Non-pigmented ciliary epithelial cell (primary cell): Measurements from ENCODE around the gene ADCK2.
"Not testable (repeated sequence)": the region's sequence is repeated elsewhere in the genome, so short reads cannot be mapped to it uniquely, and the experiment has no call there.

Source experiments
- DNase-seq: peaks from one replicate; pipeline ENCODE4 v3.0.0-alpha.2; 2010; ENCODE audit warnings: low read depth

ADCK2 gene

DNA sequence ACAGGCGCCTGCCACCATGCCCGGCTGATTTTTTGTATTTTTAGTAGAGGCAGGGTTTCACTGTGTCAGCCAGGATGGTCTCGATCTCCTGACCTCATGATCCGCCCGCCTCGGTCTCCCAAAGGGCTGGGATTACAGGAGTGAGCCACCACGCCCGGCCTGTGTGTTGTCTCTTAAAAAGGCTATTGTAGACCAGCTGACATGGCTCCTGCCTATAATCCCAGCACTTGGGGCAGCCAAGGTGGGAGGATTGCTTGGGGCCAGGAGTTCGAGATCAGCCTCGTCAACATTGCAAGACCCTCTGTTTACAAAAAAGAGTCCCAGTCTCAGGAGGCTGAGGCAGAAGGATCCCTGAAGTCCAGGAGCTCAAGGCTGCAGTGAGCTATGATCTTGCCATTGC lies 21.1 kb downstream of the ADCK2 start:
- DNase-seq, result not testable (repeated sequence)

DNA sequence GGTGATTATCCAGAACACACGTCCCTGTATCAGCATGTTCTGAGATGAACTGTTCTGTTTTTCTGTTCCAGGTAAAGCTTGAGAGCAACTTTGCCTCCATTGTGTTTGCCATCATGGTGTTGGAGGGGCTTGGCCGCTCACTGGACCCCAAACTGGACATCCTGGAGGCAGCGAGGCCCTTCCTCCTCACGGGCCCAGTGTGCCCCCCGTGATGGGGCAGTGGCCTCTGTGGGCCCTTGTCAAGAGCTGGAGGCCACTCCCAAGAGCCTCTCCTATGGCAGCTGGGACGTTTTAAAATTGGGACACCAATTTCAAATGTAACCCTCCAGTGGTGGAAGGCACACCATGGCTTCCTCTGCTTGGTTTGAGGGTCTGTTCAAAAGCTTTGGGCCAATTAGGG lies 21.8 kb downstream of the ADCK2 start:
- no peak for DNase-seq

DNA sequence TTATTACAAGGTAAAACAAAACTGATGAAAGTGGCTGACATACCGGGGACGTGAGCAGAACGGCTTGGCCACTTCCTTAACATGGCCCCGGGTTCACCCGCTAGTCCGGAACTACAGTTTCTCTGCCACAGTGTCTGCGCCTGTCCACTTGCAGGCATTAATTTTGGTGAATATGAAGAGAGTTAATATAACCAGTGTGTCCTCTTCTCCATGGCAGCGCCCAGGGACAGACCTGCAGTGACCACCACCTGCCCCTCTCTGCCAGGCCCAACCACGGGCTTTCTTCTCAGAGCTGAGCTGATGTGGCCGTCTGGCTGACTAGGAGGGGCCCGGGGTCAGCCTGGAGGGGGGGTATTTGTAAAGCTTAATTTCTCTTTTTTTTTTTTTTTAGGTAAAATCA lies 22.6 kb downstream of the ADCK2 start:
- no peak for DNase-seq

DNA sequence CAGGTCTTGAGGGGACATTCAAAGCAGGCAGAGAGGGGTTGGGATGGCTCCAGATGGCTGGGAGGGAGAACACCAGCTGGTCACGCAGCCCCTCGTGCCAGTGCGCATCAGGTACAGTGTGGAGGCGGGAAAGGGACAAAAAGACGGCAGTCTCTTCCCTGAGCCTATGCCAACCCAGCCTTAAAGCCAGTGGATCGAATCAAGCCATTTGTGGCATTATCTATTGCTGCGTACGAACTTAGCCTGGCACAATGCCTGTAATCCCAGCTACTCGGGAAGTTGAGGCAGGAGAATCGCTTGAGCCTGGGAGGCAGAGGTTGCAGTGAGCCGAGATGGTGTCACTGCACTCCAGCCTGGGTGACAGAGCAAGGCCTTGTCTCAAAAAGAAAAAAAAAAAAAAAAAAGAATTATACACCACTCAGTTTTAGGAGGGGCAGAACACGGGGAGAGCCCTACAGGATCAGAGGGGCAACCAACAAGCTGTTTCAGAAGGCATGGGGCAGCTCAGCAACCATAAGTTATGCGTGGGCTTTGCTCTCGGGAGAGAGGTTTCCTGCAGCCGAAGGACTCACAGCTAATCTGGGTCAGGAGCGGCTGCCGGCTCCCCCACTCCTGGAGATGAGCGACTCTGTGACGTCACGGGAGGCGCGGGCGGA lies 23.4 kb downstream of the ADCK2 start:
- DNase-seq, result peak; percentile 63

DNA sequence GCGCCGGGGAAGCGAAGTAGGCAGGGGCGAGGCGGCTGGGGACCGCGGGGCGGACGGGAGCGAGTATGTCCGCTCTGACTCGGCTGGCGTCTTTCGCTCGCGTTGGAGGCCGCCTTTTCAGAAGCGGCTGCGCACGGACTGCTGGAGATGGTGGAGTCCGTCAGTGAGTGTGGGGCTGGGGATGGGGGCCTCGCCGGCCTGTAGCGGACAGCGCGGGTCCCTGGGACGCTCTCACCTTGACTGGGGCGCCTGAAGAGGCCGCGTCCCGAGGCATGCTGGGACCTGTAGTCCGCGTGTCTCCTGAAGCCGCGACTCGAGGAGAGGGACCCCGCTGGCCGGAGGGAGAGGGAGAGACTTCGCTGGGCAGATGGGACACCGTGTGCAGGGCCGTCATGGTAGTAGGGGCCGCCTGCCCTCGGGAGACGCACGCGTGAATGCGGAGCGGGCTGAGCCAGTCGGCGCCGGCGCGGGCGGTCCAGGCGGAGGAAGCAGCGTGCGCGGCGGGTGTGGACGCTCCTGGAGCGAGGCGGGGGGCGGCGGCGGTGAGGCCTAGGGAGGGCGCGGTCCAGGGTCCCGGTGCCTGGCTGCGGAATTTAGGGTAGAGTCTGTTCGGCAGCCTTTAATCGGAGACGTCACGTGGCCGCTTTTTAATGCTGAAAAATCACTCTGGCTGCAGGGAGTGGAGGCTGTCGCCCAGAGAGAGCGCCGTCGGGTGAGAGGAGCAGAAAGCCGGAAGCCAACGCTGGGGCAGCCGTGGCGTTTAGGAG lies 24.1 kb downstream of the ADCK2 start, which contains the start of gene NDUFB2:
NDUFB2 (plus strand) TSS at position 29 of the 767 bp plus-strand sequence; CDS start at position 66, 37 bp downstream.
- DNase-seq, result peak; percentile 45

DNA sequence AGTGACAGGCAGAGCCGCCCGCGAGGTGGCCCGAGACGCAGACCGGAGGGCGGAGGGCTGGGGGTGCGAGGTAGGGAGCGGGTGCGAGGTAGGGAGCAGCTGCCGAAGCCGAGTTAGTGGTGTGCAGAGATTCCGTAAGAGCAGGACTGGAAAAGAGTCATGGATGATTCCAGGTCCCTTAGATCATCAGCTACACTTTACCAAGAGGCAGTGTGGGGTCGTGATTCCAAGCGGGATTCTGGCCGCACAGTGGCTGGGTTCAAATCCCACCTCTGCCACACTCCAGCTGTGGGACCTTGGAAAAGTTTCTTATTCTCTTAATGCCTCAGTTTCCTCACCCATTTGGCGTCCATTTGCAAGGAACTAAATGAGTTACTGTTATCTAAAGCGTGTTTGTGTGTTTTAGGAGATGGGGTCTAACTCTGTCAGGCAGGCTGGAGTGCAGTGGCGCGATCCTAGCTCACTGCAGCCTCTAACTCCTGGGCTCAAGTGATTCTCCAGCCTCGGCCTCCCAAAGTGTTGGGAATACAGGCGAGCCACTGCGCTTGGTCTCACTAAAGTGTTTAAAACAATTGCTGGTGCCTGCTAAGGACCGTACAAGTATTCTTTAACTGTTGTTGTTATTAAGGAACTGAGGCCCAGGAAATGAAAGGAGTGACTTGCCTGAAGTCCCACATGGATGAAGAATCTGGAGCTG lies 24.9 kb downstream of the ADCK2 start:
- peak; percentile 11 for DNase-seq

DNA sequence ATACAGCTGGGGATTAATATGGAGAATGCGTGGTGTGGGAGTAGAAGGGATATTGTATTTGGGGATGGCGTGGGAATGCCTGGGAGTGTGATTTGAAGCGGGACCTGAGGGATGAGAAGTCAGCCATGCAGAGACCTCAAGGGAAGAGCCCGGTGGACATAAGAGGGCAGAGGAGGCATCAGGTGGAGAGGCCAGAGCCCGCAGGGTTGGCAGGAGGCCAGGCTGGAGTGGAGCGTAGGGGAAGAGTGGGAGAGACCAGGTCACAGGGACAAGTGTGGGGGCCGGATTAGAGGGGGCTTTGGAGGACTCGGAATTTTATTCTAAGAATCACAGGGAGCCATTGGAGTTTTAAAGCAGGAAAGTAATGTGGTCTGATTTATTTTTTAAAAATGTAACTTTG lies 25.7 kb downstream of the ADCK2 start:
- DNase-seq, result no peak

DNA sequence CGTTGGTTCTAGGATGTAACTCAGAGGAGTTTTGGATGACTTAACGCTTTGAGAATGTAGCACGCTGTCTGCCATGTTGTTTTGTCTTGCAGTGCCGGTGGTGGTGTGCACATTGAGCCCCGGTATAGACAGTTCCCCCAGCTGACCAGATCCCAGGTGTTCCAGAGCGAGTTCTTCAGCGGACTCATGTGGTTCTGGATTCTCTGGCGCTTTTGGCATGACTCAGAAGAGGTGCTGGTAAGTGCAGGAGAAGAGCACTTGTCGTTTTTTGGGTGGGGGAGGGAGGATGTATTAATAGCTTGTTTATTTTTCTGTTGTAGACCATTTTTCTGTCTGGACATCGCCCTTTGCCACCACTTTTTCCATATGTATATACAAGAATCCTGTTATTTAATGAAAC lies 30.0 kb downstream of the ADCK2 start:
- no peak for DNase-seq

DNA sequence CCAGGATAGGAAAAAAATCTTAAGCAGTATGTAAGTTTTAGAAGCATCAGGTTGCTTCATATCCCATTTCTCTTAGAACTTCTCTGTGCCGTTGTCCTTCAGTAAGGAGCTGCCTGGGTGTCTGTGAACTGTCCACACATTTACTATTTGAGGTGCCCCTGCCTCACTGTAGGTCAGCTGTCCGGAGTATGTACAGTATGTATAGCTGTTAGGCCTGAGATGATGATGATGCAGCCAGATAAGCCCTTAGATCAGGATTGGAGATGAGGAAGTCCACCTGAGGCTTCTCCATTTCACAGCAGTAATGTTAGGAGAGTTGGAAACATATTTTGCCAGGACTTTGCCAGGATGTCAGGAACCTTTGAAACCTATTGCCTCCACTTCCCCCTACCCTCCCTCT lies 31.5 kb downstream of the ADCK2 start:
- DNase-seq, result no peak

DNA sequence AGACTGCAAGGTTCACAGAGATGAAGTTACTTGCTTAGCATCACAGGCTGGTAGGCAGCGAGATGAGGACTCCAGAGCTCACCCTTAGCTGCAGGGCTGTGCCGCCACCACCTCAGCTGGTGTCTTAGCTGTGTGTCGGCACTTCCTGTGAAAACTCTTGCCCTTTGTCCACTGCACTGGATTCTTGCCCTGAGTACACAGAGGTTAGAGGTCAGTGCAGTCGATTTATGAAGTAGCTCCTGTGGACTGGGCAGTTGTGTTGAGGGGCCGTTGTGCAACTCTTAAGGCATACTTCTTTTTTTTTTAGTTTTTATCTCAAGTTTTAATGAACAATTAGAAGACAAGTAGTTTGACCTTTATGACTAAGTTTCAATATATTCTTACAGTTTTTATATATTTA lies 34.4 kb downstream of the ADCK2 start:
- no peak for DNase-seq

DNA sequence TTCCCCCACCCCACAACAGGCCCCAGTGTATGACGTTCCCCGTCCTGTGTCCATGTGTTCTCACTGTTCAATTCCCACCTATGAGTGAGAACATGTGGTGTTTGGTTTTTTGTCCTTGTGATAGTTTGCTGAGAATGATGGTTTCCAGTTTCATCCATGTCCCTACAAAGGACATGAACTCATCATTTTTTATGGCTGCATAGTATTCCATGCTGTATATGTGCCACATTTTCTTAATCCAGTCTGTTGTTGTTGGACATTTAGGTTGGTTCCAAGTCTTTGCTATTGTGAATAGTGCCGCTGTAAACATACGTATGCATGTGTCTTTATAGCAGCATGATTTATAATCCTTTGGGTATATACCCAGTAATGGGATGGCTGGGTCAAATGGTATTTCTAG lies 36.0 kb downstream of the ADCK2 start:
- DNase-seq, result not testable (repeated sequence)

DNA sequence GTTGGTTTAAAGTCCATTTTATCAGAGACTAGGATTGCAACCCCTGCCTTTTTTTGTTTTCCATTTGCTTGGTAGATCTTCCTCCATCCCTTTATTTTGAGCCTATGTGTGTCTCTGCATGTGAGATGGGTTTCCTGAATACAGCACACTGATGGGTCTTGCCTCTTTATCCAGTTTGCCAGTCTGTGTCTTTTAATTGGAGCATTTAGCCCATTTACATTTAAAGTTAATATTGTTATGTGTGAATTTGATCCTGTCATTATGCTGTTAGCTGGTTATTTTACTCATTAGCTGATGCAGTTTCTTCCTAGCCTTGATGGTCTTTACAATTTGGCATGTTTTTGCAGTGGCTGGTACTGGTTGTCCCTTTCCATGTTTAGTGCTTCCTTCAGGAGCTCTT lies 39.6 kb downstream of the ADCK2 start:
- DNase-seq, result not testable (repeated sequence)

DNA sequence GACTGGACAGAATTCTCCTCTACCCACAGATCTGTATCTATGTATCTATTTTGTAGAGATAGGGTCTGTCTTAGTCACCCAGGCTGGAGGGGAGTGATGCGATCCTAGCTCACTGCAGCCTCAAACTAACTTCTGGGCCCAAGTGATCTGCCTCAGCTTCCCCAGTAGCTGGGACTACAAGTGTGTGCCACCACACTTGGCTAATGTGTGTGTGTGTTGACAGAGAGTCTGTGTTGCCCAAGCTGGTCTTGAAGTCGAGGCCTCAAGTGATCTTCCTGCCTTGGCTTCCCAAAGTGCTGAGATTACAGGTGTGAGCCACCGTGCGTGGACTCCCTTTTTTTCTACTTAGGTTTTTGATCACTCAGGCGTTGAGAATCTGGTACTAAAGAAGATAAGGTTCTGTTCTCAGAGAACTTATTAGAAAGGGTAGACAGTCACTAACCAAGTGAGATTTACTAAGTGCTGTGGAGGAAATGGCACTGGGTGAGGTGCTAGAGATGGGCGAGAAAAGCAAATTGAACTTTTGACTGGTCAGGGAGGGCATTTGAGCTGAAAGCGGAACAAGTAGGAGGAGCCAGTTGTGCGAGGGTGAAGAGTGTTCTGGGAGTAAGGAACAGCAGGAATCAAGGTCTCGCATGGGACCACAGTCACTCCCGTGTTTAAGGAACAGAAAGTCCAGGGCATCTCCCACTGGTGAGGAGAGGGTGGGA lies 41.7 kb downstream of the ADCK2 start:
- no peak for DNase-seq

DNA sequence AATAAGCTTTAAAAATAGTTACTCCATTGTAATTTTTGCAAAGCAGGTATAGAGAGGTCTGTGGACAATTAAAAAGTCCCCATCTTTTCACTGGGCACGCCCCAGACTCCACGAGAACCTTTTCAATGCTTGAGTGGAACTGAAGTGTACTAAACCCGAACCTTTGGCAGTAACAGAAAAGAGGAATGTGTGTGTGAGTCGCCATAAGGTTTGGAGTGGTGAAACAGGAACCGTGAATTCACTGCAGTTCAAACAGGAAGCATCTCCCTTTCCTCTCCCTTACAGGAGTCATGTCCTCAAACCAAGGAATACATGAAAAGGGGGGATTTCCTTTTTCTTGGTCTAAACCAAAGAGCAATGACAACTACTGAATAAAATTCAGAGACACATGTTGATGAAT lies 47.0 kb downstream of the ADCK2 start:
- DNase-seq, result no peak

DNA sequence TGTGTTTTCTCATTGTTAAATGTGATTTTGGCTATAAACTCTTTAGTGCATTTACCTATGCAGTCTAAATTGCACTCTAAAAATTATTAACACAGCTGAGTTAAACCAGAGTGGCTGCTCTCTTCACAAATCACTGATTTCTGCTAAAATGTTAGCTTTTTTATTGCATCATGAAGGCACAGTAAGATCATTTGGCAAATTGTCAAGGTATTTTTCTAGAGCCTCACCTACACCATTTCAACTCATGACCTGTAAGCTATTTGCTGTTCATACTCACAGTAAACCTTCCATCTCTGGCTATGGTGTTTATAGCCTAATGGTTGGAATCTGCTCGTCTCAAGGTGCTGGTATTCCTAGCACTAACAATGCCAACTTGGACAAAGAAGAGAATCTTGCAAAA lies 49.5 kb downstream of the ADCK2 start:
- DNase-seq, result no peak

DNA sequence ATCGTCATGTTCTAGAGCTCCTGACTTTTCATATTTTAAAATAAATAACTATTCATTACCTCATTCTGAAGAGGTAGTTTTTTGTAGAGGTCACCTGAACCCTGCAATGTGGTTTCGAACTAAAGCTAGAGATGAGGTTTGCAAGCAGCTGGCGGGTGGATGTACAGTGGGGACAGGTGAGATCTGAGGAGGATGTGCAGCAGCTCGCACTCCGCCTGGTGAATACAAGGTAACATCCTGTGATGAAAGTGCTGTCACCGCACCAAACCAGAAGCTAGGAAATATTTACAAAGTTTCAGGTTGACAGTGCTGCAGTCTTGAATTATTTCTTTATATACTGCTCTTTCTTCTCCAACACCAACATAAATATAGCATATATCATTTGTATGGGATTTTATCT lies 50.3 kb downstream of the ADCK2 start:
- no peak for DNase-seq

DNA sequence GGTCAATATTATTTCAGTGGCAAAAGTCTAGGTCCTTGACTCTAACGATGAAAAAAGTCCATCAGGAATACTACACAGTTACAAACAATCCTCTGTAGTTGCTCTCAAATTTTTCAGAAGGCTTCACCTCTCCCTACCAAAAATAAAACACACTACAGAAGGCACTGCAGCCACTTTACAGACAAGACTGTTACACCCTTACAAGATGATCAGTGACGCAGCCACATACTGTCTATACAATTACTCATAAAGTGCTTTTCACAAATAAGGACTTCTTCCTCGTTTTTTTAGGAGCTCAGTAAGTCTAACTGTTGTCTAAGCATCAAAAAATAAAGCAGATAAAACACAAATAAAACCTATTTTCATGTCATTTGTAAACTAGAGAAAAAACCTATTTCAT lies 50.8 kb downstream of the ADCK2 start:
- DNase-seq, result no peak

DNA sequence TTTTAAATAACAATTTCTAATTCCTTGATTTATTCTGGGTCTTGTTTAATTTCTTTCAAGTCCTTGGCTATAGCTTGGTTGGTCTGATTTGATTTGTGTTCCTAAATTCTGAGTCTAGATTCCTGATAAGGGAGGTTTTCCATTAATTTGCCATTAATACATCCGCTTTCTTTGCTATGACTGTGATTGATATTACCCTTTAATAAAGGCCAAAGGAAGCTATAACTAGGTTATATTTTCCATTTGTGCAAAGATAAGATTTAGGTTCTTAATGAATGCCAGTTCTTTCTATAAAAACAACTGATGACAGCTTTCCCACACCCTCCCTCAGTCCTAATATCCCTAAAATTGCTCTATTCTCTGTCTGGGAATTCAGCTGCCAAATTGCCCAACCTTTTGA lies 52.0 kb downstream of the ADCK2 start:
- DNase-seq, result no peak

DNA sequence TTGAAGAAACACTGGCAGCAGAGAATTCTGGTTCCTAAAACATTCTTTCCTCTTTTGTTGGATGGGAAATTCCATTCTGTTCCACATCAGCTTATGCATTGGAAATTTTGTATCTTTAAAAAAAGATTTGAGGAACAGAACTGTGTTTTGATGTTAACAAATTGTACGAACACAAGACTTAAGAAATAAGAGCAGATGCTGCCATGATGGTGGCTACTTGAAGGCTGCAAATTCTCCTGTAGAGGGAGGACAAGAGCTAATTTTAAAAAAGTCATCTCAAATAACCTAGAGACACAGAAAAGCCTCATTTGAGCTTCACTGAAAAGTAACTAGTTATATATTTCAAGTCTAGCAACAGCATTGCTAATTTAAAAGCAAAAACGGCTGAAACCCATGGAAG lies 53.5 kb downstream of the ADCK2 start:
- no peak for DNase-seq

DNA sequence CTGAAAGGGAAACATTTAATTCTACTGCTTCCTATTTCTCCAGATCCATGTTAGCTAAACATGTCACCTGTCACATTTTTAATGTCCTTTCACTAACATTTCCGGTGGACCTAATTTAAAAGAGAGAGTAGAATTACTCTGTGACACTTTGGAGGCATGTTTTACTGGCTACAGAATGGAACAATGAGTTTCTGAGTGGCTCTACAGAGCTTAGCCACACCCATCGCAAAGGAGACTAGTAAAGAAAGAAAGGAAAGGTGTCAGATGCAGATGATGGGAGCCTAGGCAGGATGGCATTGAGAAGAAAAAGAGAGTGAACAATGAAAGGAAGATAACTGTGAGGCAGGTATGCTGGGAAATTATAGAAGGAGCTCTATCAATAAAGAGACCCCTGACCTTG lies 59.7 kb downstream of the ADCK2 start:
- DNase-seq, result no peak

DNA sequence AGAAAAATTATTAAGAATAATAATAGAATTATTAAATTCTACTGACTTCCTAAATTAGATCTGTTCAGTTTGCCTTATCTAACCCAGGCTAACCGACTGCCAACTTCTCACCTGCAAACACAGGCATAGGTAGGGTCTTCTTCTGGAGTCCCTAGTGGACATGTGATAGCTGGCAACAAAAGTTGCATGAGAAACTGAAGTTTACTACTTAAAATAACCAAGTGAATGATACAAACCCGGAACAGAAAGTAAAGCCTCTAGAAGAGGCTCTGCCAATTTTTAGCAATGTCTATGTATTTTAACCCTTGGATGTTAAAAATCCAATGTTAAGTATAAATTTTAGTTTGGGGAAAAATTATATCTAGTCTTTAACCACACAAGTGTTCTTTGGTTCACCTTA lies 61.4 kb downstream of the ADCK2 start:
- DNase-seq, result no peak

DNA sequence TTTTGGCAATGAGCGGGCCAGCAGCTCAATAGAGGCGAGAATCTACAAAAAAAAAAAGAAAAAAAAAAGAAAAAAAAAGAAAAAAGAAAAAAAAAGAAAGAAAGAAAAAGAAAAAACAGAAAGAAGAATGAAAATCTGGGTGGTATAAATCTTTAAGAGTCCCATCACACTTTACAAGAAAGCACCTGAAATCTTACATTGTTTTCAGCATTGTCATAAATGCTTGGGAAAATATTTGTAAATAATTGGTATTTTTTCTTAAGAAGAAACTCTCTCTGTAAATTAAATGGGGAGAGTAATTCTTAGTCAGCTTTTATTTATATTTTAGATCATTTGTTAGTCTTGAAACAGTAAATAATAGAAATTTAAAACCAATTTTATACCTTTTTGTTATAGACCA lies 62.0 kb downstream of the ADCK2 start:
- DNase-seq, result no peak

DNA sequence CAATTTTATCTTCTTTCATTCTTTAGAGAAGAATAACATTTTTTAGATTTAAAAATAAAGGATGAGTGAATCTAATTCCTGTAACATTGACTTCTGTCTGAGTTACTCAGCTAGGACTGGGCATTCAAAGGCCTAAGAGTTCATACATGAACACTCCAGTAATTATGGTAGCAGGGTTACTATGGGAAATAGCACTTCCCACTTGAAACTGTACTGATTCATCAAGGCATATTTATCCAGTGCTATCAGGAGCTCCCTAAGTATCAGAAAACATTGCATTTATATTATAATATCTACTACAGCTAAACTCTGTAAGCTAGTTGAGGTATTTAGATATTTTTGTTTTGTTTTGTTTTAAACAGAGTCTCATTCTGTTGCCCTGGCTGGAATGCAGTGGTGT lies 65.5 kb downstream of the ADCK2 start:
- no peak for DNase-seq
